Hepatocyte (in vitro differentiated cells): ENCODE results near the gene TMEM108. TPM values are rescaled to one million over a fixed set of nuclear protein-coding genes. Genes with fewer than 3 reads are reported as not detected.

Source experiments
- DNase-seq: peaks from one replicate; pipeline ENCODE4 v3.0.0-alpha.2; 2016; ENCODE audit warnings: low spot score
- H2AFZ ChIP-seq: fragments of 200-600 bp; sonication (generic); 2 replicates; pipeline ENCODE4 v1.6.0; 2016; ENCODE audit warnings: antibody characterized with exemption, mild to moderate bottlenecking
- H3K27ac ChIP-seq: fragments of 200-600 bp; sonication (generic); 2 replicates; pipeline ENCODE4 v1.5.1; 2016; ENCODE audit warnings: mild to moderate bottlenecking
- H3K27me3 ChIP-seq: fragments of 200-600 bp; sonication (generic); 2 replicates; pipeline ENCODE4 v1.6.1; 2016
- H3K36me3 ChIP-seq: fragments of 200-600 bp; sonication (generic); replicated peaks from 2 replicates; pipeline ENCODE4 v1.5.1; 2016; ENCODE audit warnings: low read depth; ENCODE audit not compliant: insufficient read depth
- H3K4me1 ChIP-seq: fragments of 200-600 bp; sonication (generic); 2 replicates; pipeline ENCODE4 v1.5.1; 2016; ENCODE audit warnings: mild to moderate bottlenecking, moderate library complexity; ENCODE audit not compliant: insufficient read depth
- H3K4me2 ChIP-seq: fragments of 200-600 bp; sonication (generic); 2 replicates; pipeline ENCODE4 v1.6.0; 2016
- H3K4me3 ChIP-seq: fragments of 200-600 bp; sonication (generic); 2 replicates; pipeline ENCODE4 v1.5.1; 2016; ENCODE audit warnings: mild to moderate bottlenecking
- H3K79me2 ChIP-seq: fragments of 200-600 bp; sonication (generic); 2 replicates; pipeline ENCODE4 v1.6.0; 2017; ENCODE audit warnings: mild to moderate bottlenecking
- H3K9me2 ChIP-seq: fragments of 200-600 bp; sonication (generic); replicated peaks from 2 replicates; pipeline ENCODE4 v1.6.0; 2017; ENCODE audit warnings: mild to moderate bottlenecking; ENCODE audit not compliant: insufficient read depth
- H3K9me3 ChIP-seq: fragments of 200-600 bp; sonication (generic); 2 replicates; pipeline ENCODE4 v1.5.1; 2016; ENCODE audit warnings: low read depth, mild to moderate bottlenecking
- H4K20me1 ChIP-seq: fragments of 200-600 bp; sonication (generic); 2 replicates; pipeline ENCODE4 v1.6.0; 2016; ENCODE audit warnings: mild to moderate bottlenecking; ENCODE audit not compliant: insufficient read depth, poor library complexity, severe bottlenecking
- EZH2 ChIP-seq: fragments of 200-600 bp; sonication (generic); IDR thresholded peaks from 2 replicates; pipeline ENCODE4 v1.6.1; 2016; ENCODE audit warnings: antibody characterized with exemption, mild to moderate bottlenecking, borderline replicate concordance
- EZH2phosphoT487 ChIP-seq: fragments of 200-600 bp; sonication (generic); IDR thresholded peaks from one replicate; pipeline ENCODE4 v1.6.1; 2018; ENCODE audit warnings: antibody characterized with exemption, mild to moderate bottlenecking, low read depth, moderate library complexity; ENCODE audit not compliant: unreplicated experiment, severe bottlenecking
- WGBS: methylation state at CpG from one replicate; pipeline ENCODE4 v1.1.6; 2016; ENCODE audit warnings: low lambda C conversion rate; ENCODE audit errors: missing lambda C conversion rate; 5-methylcytosine and 5-hydroxymethylcytosine counted together
- polyA plus RNA-seq: library from polyadenylated mRNA; unstranded; fragments of >200 nt; fragmentation: Nextera tagmentation; extraction: Ambion mirVana; gene quantifications from 2 replicates; pipeline ENCODE4 v1.2.1, GENCODE V29; 2016
- total RNA-seq: library from RNA; depleted of rRNA; stranded (reverse); fragments of >200 nt; gene quantifications from 2 replicates; pipeline ENCODE4 v1.2.3, GENCODE V29; 2014
- TF ChIP-seq, protein P1 (sequence below): fragments of 200-600 bp; sonication (generic); IDR thresholded peaks from 2 replicates; pipeline ENCODE4 v1.5.1; 2016; ENCODE audit warnings: antibody characterized with exemption, mild to moderate bottlenecking; ENCODE audit not compliant: poor library complexity

Gene TMEM108
- total and polyA plus RNA-seq, 2 experiments from 2014 or later = 0.53 to 6.5 TPM

GRCh38 chr3:133096900-133097613 lies 58.9 kb downstream of the TMEM108 start:
- H3K4me3 ChIP-seq = no peak overlapping the region
- DNase-seq = no peak
- no peaks in the 10 kb centered on the region for H3K79me2 ChIP-seq
- no peak for TF ChIP-seq EZH2phosphoT487
- TF ChIP-seq, protein P1, sequence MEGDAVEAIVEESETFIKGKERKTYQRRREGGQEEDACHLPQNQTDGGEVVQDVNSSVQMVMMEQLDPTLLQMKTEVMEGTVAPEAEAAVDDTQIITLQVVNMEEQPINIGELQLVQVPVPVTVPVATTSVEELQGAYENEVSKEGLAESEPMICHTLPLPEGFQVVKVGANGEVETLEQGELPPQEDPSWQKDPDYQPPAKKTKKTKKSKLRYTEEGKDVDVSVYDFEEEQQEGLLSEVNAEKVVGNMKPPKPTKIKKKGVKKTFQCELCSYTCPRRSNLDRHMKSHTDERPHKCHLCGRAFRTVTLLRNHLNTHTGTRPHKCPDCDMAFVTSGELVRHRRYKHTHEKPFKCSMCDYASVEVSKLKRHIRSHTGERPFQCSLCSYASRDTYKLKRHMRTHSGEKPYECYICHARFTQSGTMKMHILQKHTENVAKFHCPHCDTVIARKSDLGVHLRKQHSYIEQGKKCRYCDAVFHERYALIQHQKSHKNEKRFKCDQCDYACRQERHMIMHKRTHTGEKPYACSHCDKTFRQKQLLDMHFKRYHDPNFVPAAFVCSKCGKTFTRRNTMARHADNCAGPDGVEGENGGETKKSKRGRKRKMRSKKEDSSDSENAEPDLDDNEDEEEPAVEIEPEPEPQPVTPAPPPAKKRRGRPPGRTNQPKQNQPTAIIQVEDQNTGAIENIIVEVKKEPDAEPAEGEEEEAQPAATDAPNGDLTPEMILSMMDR = no peak
- TF ChIP-seq EZH2 = no peak
- no peaks in the 10 kb centered on the region for H3K27me3 ChIP-seq
- H3K9me3 ChIP-seq = no peaks in the 10 kb centered on the region
- H3K27ac ChIP-seq = no peak overlapping the region
- no peaks in the 10 kb centered on the region for H4K20me1 ChIP-seq
- H3K4me1 ChIP-seq = no peaks in the 10 kb centered on the region
- H3K4me2 ChIP-seq = no peak overlapping the region
- H3K36me3 ChIP-seq = no peaks in the 10 kb centered on the region
- no peak overlapping the region for H2AFZ ChIP-seq
- WGBS = 63% methylated on average over 3 of the region's 3 CpGs
- H3K9me2 ChIP-seq = no peaks in the 10 kb centered on the region

DNA sequence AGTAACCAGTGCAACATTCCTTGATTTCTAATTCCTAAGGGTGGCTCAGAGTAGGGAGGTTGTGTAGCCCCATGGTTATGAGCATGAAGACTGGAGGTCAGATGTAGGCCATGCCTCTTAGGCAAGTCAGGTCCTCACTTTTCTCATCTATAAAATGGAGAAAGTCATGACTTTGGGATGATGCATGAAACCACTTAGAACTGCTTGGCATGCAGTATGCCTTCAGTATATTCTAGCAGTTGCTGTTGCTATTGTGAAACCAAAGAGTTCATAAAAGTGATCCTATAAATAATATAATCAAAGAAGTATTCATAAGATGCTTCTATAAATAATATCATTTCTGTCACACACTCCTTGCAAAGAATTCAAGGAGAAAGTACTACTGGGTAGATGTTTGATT lies 65.5 kb downstream of the TMEM108 start:
- Histone ChIP-seq H3K9me3 (no peaks in the 10 kb centered on the region), H3K79me2 (no peaks in the 10 kb centered on the region), H3K27me3 (no peaks in the 10 kb centered on the region), H3K4me2 (no peak overlapping the region), H3K4me3 (no peak overlapping the region), H3K9me2 (no peaks in the 10 kb centered on the region), H3K36me3 (no peaks in the 10 kb centered on the region), H3K27ac (no peak overlapping the region), H3K4me1 (no peaks in the 10 kb centered on the region), H4K20me1 (no peaks in the 10 kb centered on the region), H2AFZ (no peak overlapping the region)
- TF ChIP-seq, protein P1 = no peak
- TF ChIP-seq EZH2 = no peak
- TF ChIP-seq EZH2phosphoT487 = no peak
- no peak for DNase-seq

DNA sequence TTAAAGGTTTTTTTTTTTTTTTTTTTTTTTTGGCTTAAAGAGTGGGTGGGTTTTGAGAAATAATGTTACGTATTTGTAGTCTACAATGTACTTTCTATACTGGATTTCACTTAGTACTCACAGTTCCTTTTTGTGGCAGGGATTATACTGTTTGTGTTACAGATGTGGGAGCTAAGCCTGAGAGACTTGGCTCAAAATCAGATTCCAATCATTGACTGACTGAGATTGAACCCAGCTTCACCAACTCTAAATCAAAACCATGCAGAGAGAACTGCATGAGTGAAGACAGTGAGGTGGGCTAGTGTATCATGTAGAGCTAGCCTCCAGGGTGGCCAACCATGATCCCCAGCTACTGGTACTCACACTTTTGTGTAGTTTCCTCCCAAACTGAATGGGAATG lies 68.0 kb downstream of the TMEM108 start:
- Histone ChIP-seq H3K4me3 (no peak overlapping the region), H3K27me3 (no peaks in the 10 kb centered on the region), H3K36me3 (no peaks in the 10 kb centered on the region), H3K4me1 (no peaks in the 10 kb centered on the region), H4K20me1 (no peaks in the 10 kb centered on the region), H3K9me2 (no peaks in the 10 kb centered on the region), H2AFZ (no peak overlapping the region), H3K9me3 (no peaks in the 10 kb centered on the region), H3K27ac (no peak overlapping the region), H3K4me2 (no peak overlapping the region), H3K79me2 (no peaks in the 10 kb centered on the region)
- WGBS = 76% methylated on average over 1 of the region's 1 CpG
- DNase-seq = no peak
- TF ChIP-seq EZH2phosphoT487 = no peak
- TF ChIP-seq, protein P1 = no peak
- TF ChIP-seq EZH2 = no peak

GRCh38 chr3:133112666-133113065 lies 74.5 kb downstream of the TMEM108 start:
- 82% methylated on average over 2 of the region's 2 CpGs for WGBS
- Histone ChIP-seq H3K4me3 (no peak overlapping the region), H4K20me1 (no peaks in the 10 kb centered on the region), H3K79me2 (no peaks in the 10 kb centered on the region), H2AFZ (no peak overlapping the region), H3K27me3 (no peaks in the 10 kb centered on the region), H3K9me3 (no peaks in the 10 kb centered on the region), H3K36me3 (no peaks in the 10 kb centered on the region), H3K27ac (no peak overlapping the region), H3K9me2 (no peaks in the 10 kb centered on the region), H3K4me1 (no peaks in the 10 kb centered on the region), H3K4me2 (no peak overlapping the region)
- TF ChIP-seq, protein P1 = no peak
- TF ChIP-seq EZH2 = no peak
- no peak for TF ChIP-seq EZH2phosphoT487
- DNase-seq = no peak
